ENCODE results near the gene XBP1. TPM values are rescaled to one million over a fixed set of nuclear protein-coding genes. Genes with fewer than 3 reads are reported as not detected.

Gene XBP1
- total and polyA plus RNA-seq, 10 of the 15 experiments (the other 5 are each of a cell fraction or from before 2014, with no cell fraction given), result 44.5 to 313 (median 149) TPM

DNA sequence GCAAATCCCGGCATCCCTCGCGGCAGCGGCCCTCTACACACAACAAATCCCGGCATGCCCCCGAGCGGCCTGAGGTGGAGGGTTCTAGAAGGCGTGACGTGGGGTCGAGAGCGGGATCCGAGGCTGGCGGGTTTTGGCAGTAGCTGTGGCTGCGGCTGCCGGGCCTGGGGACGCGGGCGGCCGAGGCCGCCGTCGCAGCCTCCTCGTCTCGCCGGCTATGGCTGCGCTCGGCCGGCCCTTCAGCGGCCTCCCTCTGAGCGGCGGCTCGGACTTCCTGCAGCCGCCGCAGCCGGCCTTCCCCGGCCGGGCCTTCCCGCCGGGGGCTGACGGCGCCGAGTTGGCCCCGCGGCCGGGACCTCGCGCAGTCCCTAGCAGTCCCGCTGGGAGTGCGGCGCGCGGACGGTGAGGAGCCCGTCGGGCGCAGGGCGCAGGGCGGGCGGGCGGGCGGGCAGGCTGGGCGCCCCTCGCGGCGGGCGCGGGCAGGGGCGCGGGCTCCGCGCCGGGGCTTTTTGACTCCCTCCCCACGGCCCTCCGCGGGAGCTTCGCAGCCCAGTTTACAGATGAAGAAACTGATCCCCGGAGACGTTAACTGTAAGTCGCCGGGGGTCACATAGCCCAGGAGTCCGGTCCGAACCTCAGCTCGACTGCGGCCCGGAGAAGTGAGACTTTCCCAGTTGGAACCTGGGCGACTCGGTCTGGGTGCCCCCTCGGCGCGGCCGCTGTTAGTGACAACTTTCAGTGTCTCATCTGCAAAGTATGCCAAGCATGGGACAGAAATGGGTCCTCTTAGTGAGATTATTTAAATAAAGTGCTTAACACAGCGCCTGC lies 27.5 kb downstream of the XBP1 start, which contains the start of gene CCDC117 (continued):
- TF ChIP-seq, protein P1, sequence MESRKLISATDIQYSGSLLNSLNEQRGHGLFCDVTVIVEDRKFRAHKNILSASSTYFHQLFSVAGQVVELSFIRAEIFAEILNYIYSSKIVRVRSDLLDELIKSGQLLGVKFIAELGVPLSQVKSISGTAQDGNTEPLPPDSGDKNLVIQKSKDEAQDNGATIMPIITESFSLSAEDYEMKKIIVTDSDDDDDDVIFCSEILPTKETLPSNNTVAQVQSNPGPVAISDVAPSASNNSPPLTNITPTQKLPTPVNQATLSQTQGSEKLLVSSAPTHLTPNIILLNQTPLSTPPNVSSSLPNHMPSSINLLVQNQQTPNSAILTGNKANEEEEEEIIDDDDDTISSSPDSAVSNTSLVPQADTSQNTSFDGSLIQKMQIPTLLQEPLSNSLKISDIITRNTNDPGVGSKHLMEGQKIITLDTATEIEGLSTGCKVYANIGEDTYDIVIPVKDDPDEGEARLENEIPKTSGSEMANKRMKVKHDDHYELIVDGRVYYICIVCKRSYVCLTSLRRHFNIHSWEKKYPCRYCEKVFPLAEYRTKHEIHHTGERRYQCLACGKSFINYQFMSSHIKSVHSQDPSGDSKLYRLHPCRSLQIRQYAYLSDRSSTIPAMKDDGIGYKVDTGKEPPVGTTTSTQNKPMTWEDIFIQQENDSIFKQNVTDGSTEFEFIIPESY (IDR thresholded peaks at IDR 0.05), result no peak
- TF ChIP-seq ZNF24 (IDR thresholded peaks at IDR 0.05) (0 out of 2 replicates have a peak, but pooled peaks have one; percentile 37), ATF3 (IDR thresholded peaks at IDR 0.05; ENCODE audit: borderline replicate concordance, extremely low read depth, low read depth, low read length) (no peak), SRF (IDR thresholded peaks at IDR 0.05; ENCODE audit: low read depth in 2 of 2, low read length in 2 of 2) (0 out of 4 replicates have a peak, but pooled peaks of 1 of the 2 experiments have one; percentile 43), ATF7 (IDR thresholded peaks at IDR 0.05; ENCODE audit: low read depth) (no peak), KDM1A (IDR thresholded peaks at IDR 0.05; ENCODE audit: borderline replicate concordance) (no peak), MAX (IDR thresholded peaks at IDR 0.05; ENCODE audit: low read depth, low read length) (peak; percentile 75), NFYB (IDR thresholded peaks at IDR 0.05; ENCODE audit: insufficient read depth, low read depth, low read length) (no peak), EED (IDR thresholded peaks at IDR 0.05; ENCODE audit: low read depth) (no peak), SUPT20H (IDR thresholded peaks at IDR 0.05; ENCODE audit: borderline replicate concordance, control insufficient read depth, low read depth, low read length) (no peak), BACH1 (IDR thresholded peaks at IDR 0.05; ENCODE audit: borderline replicate concordance) (peak; percentile 72), MEF2A (IDR thresholded peaks at IDR 0.05; ENCODE audit: insufficient read depth, low read depth, low read length) (no peak), RELB (IDR thresholded peaks at IDR 0.05; ENCODE audit: low read depth) (no peak), EP300 (IDR thresholded peaks at IDR 0.05; ENCODE audit: borderline replicate concordance in 1 of 2, control insufficient read depth in 1 of 2, low read depth in 2 of 2, low read length in 2 of 2) (peak; percentile 5 to 40; a peak in 1 of 4 replicates), BRCA1 (IDR thresholded peaks at IDR 0.05; ENCODE audit: low read depth, low read length) (no peak), NBN (IDR thresholded peaks at IDR 0.05) (no peak)
- TF ChIP-seq, protein P2, sequence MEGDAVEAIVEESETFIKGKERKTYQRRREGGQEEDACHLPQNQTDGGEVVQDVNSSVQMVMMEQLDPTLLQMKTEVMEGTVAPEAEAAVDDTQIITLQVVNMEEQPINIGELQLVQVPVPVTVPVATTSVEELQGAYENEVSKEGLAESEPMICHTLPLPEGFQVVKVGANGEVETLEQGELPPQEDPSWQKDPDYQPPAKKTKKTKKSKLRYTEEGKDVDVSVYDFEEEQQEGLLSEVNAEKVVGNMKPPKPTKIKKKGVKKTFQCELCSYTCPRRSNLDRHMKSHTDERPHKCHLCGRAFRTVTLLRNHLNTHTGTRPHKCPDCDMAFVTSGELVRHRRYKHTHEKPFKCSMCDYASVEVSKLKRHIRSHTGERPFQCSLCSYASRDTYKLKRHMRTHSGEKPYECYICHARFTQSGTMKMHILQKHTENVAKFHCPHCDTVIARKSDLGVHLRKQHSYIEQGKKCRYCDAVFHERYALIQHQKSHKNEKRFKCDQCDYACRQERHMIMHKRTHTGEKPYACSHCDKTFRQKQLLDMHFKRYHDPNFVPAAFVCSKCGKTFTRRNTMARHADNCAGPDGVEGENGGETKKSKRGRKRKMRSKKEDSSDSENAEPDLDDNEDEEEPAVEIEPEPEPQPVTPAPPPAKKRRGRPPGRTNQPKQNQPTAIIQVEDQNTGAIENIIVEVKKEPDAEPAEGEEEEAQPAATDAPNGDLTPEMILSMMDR (IDR thresholded peaks at IDR 0.05 in 2 of 3, conservative IDR thresholded peaks at IDR 0.05 in 1 of 3; ENCODE audit: control insufficient read depth in 2 of 3, extremely low read depth in 1 of 3, insufficient read depth in 1 of 3, low read depth in 3 of 3, low read length in 3 of 3), result peak in 2 of 3 experiments; percentile 12 to 19; a peak in 2 of 6 replicates
- TF ChIP-seq, protein P3, sequence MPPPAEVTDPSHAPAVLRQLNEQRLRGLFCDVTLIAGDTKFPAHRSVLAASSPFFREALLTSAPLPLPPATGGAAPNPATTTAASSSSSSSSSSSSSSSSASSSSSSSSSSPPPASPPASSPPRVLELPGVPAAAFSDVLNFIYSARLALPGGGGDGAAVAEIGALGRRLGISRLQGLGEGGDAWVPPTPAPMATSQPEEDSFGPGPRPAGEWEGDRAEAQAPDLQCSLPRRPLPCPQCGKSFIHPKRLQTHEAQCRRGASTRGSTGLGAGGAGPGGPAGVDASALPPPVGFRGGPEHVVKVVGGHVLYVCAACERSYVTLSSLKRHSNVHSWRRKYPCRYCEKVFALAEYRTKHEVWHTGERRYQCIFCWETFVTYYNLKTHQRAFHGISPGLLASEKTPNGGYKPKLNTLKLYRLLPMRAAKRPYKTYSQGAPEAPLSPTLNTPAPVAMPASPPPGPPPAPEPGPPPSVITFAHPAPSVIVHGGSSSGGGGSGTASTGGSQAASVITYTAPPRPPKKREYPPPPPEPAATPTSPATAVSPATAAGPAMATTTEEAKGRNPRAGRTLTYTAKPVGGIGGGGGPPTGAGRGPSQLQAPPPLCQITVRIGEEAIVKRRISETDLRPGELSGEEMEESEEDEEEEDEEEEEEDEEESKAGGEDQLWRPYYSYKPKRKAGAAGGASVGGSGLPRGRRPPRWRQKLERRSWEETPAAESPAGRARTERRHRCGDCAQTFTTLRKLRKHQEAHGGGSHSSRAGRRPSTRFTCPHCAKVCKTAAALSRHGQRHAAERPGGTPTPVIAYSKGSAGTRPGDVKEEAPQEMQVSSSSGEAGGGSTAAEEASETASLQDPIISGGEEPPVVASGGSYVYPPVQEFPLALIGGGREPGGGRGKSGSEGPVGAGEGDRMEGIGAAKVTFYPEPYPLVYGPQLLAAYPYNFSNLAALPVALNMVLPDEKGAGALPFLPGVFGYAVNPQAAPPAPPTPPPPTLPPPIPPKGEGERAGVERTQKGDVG (CRISPR knock-in tag; IDR thresholded peaks at IDR 0.05), result no peak

All from GM12878 (cell line).